ACC112 (cell line): ENCODE measurements around the gene SMOC2.

Source experiments
- H2AFZ ChIP-seq: fragments of 200-600 bp; sonication (generic); one replicate; pipeline ENCODE4 v1.6.0; 2017; ENCODE audit warnings: antibody characterized with exemption, low read length; ENCODE audit not compliant: unreplicated experiment
- H3K27ac ChIP-seq: fragments of 200-600 bp; sonication (generic); 2 replicates; pipeline ENCODE4 v1.5.1; 2014; ENCODE audit warnings: low read depth, mild to moderate bottlenecking, antibody characterized with exemption, low read length, moderate library complexity
- H3K27me3 ChIP-seq: fragments of 200-600 bp; sonication (generic); 2 replicates; pipeline ENCODE4 v1.6.1; 2014; ENCODE audit warnings: mild to moderate bottlenecking, antibody characterized with exemption, low read length, moderate library complexity, mixed read lengths; ENCODE audit not compliant: insufficient read depth
- H3K36me3 ChIP-seq: fragments of 200-600 bp; sonication (generic); 2 replicates; pipeline ENCODE4 v1.6.1; 2016; ENCODE audit warnings: mild to moderate bottlenecking, antibody characterized with exemption, low read length, moderate library complexity, mixed read lengths; ENCODE audit not compliant: insufficient read depth
- H3K4me1 ChIP-seq: fragments of 200-600 bp; sonication (generic); one replicate; pipeline ENCODE4 v1.6.1; 2016; ENCODE audit warnings: low read length, mixed read lengths; ENCODE audit not compliant: insufficient read depth, unreplicated experiment, control insufficient read depth
- H3K4me3 ChIP-seq: fragments of 200-600 bp; sonication (generic); 2 replicates; pipeline ENCODE4 v1.5.1; 2014; ENCODE audit warnings: mild to moderate bottlenecking, low read depth, low read length
- H3K79me2 ChIP-seq: fragments of 200-600 bp; sonication (generic); one replicate; pipeline ENCODE4 v1.6.0; 2016; ENCODE audit warnings: low read length; ENCODE audit not compliant: control insufficient read depth, unreplicated experiment, insufficient read depth

Gene SMOC2

DNA sequence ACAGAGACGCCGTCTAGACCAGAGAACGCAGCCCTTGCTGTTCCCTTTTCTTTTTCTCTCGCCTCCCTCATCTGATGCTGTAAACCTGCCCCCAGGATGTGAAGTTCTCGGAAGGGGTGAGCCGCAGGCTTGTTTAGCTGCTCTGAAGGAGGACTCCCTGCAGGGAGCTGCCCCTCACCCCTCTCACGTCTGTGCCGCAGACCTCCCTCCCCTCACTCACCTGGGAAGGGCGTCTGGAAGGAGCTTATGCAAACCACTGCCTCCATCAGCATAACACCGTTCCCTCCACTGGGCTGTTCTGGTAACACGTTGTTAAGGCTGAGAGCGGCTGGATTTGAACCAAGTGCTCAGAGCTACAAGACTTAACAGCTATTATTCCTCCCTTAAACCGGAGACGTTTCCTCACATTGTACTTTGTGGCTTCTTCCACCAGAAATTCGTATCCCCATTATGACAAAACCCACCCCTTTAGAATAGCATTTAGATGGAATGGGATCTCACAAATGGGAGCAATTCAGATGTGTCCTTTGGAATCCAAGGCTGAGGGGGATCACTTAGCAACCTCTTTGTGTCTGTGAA, 99.8 kb downstream of the SMOC2 start:
- Histone ChIP-seq H3K36me3 (no peaks in the 10 kb centered on the region), H2AFZ (no peak overlapping the region), H3K27me3 (no peaks in the 10 kb centered on the region), H3K27ac (no peak overlapping the region), H3K4me3 (no peak overlapping the region), H3K4me1 (peaks cover 19% of the 10 kb centered on the region), H3K79me2 (no peaks in the 10 kb centered on the region)

DNA sequence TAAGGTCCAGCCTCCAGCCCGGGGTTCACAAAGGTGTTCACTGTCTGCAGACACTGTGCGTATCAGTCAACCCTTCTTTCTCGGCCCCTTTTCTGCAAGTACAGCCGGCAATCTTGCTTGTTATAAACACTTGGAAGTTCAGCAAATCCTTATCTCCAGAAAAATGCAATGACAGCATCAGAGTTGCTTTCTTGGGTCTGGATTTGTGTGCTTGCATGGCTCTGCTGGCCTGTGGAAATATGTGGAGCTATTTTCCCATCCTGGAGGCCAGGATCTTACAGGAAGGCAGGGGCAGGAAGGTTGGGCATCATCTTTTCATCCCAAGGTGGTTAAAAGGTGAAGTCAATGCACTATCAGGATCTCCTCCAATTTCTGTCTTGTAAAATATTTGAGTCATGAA, 100.3 kb downstream of the SMOC2 start:
- Histone ChIP-seq H3K36me3 (no peaks in the 10 kb centered on the region), H2AFZ (no peak overlapping the region), H3K27ac (no peak overlapping the region), H3K79me2 (no peaks in the 10 kb centered on the region), H3K4me1 (peaks cover 21% of the 10 kb centered on the region), H3K4me3 (no peak overlapping the region), H3K27me3 (no peaks in the 10 kb centered on the region)

DNA sequence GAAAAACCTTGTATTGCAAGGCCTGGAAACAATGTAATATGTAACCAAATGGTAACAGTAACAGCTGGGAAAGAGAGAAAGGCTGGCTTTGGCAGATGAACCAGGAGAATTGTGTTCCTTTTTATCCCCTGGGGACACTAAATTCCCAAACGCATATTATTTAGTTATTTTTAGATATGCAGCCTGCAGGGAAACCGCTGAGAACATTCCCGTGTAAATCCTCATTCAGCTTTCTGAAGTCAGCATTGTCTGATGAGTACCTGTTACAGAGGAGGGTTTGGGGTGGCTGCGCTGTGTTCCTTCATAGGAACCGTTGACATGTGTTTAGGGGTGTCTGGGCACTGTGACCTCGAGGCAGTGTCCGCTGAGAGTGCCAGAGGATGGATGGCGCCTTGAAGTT, 101.3 kb downstream of the SMOC2 start:
- Histone ChIP-seq H3K27ac (no peak overlapping the region), H3K27me3 (no peaks in the 10 kb centered on the region), H3K36me3 (no peaks in the 10 kb centered on the region), H2AFZ (no peak overlapping the region), H3K79me2 (no peaks in the 10 kb centered on the region), H3K4me3 (no peak overlapping the region), H3K4me1 (peaks cover 23% of the 10 kb centered on the region)

DNA sequence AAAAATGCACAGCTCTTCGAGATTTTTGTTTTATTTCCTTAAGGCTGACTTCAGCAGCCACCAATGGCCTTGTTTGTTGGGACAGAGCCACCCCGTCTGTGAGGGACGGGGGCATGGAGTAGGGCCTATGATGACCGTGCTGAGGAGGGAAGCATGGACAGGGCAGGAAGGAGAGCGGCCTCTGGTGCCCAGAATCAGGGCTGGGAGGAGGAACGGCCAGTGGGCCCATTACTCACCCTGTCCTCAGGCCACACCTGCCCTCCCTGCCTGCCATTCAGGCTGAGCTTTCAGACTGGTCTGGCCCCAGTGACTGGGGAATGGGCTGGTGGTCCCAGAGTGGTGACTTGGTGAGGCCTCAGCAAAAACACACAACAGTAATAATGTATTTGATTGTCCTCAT, 104.4 kb downstream of the SMOC2 start:
- Histone ChIP-seq H3K79me2 (no peaks in the 10 kb centered on the region), H2AFZ (no peak overlapping the region), H3K4me1 (peaks cover 23% of the 10 kb centered on the region), H3K27me3 (no peaks in the 10 kb centered on the region), H3K27ac (peak overlapping the region; percentile 62), H3K4me3 (no peak overlapping the region), H3K36me3 (no peaks in the 10 kb centered on the region)

DNA sequence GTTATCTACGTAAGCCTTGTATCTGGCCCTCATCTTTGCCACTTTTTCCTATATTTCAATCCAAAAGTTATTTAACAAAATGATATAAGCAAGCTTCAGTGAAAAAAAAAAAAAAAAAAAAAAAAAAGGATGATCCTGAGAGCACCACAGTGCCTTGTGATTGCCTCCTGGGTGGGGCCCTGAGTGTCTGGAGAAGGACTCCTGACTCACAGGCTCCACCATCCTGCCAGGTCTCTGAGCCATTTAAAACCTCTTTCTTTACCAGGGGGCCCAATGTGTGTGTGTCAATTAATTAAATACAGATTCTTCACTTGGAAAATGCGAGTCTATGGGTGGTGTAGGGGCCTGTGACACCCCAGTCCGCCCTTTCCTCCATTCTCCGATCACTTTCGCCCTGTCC, 105.2 kb downstream of the SMOC2 start:
- Histone ChIP-seq H3K4me3 (no peak overlapping the region), H3K36me3 (no peaks in the 10 kb centered on the region), H3K27ac (peak overlapping the region; percentile 62), H3K27me3 (no peaks in the 10 kb centered on the region), H2AFZ (no peak overlapping the region), H3K79me2 (no peaks in the 10 kb centered on the region), H3K4me1 (peaks cover 23% of the 10 kb centered on the region)

DNA sequence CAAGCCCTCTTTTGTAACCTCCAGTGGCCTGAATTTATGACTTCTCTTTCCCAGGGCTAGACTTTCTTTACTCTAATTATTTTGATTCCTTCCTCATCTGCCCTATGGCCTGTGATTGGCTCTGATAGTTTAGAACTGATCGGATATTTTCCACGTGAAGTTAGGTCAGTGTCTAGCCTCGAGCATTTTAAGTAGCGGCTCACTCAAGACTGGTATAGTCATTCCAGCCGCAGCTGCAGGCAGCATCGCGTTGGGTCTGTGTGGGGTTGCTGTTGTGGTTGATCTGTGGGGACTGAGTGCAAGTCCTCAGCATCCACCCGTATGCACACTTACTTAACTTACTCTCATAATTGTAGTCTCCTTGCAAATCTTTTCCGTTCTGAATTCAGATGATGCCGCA, 105.7 kb downstream of the SMOC2 start:
- Histone ChIP-seq H2AFZ (no peak overlapping the region), H3K36me3 (no peaks in the 10 kb centered on the region; the same call in 1 of the 2 replicates), H3K4me3 (no peak overlapping the region), H3K27me3 (no peaks in the 10 kb centered on the region), H3K27ac (0 out of 2 replicates have a peak overlapping the region, but pooled peaks have one; percentile 62), H3K79me2 (no peaks in the 10 kb centered on the region), H3K4me1 (peaks cover 18% of the 10 kb centered on the region)

DNA sequence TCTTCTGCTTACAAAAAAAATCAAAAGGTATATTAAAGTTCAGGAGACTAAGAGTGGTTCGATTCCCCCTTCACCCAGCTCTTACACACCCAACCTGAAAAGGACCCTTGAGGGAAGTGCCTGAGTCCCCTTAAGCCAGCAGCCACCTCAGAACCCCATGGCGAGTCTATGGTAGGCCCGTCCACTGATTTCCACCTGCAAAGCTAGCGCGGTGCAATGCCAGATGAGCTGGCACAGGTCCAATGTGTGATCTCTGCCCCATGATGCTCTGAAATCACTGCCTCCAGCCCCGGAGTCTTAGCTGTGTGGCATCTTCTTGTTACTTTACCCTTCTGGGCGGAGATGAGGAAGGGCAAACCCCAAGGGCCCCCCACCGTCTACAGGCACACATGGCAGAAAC, 109.3 kb downstream of the SMOC2 start:
- Histone ChIP-seq H2AFZ (no peak overlapping the region), H3K4me1 (peaks cover 8% of the 10 kb centered on the region), H3K27ac (no peak overlapping the region), H3K36me3 (no peaks in the 10 kb centered on the region; the same call in 1 of the 2 replicates), H3K4me3 (no peak overlapping the region), H3K79me2 (no peaks in the 10 kb centered on the region), H3K27me3 (no peaks in the 10 kb centered on the region)

DNA sequence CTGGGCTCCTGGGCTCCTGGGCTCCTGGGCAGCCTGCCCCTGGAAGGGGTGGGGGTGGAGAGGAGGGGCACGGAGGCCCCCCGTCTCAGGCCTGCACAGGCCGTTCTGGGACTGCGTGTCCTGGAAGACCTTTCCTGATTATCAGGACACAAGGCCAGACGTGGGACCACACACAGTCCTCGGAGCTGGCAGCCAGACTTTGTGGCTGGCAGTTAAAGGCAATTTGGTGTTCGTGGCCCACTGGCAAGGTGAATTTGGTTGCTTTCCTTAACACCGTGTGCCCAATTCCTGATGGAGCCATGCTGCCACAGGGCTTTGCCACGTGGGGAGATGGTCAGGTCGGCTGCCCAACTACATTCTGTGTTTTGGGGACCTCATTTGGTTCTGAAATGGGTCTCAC, 113.5 kb downstream of the SMOC2 start:
- no peak overlapping the region for H2AFZ ChIP-seq
- H3K27me3 ChIP-seq, result no peaks in the 10 kb centered on the region
- H3K27ac ChIP-seq, result no peak overlapping the region
- H3K4me1 ChIP-seq, result peaks cover 4% of the 10 kb centered on the region
- H3K4me3 ChIP-seq, result no peak overlapping the region
- H3K79me2 ChIP-seq, result no peaks in the 10 kb centered on the region
- H3K36me3 ChIP-seq, result no peaks in the 10 kb centered on the region; the same call in 1 of the 2 replicates

DNA sequence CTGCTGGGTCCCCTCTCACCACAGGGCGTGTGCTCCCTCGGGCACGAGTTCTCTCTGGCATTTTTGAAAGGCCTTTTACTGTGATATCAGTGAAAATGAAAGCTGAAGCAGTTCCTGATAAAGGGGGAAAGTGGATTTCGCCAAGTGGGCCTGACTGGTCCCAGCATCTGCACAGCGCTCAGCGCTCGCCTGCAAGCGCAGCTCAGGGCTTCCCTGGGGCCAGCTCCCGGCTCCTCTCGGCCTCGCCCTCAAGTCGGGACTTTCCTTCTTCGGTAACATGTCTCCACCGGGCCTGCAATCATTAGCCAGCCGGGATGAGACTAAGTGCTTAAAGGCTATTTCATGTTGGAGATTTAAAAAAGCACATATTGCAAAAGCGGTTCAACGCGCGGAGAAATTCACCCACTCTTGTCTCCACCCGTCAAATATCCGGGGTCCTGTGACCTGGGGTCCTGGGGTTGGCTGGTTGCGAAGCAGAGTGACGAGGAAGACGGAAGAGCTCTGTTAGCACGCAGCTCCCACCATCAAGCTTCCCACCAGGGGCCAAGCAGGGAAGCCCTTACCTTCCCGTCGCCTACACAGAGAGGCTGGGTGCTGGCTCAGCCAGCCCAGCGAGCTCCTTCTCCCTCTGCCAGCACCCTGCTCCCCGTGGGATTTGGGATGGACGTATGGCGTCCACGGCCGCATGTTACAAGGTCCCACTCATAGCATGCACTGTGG, 114.1 kb downstream of the SMOC2 start:
- H3K79me2 ChIP-seq, result no peaks in the 10 kb centered on the region
- H3K36me3 ChIP-seq, result no peaks in the 10 kb centered on the region; the same call in 1 of the 2 replicates
- no peak overlapping the region for H2AFZ ChIP-seq
- no peak overlapping the region for H3K4me3 ChIP-seq
- H3K27ac ChIP-seq, result no peak overlapping the region
- peaks cover 10% of the 10 kb centered on the region for H3K4me1 ChIP-seq
- H3K27me3 ChIP-seq, result no peaks in the 10 kb centered on the region

DNA sequence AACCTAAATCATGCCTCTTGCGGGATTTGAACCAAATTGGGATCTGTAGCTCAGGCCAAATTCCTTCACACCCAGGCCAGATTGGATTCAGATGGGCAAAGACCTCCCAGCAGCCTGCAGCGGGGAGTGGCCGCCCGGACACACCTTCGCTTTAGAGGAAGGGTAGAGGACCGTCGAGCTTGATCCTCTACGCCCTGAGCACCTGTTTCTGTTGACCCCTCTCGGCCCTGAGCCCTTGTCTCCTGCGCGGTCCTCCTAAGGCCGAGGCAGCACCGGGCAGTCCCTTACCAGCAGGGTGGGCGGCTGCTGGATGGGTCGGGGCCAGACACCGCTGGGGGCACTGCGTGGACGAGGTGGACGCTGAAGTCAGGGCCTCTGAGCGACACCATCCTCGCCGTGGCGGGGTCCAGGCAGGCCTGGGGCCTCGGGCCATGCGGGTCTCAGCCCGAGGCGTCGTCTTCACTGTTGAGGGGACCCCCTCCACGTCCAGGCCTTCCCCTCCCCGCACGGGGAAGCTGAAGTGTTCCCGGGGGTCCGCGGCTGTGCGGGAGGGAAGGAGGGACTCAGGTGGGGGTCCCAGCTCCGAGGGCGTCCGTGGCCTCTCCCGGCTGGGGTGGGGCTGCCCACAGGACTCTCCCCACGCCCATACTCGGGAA, 114.8 kb downstream of the SMOC2 start:
- Histone ChIP-seq H3K27me3 (no peaks in the 10 kb centered on the region), H2AFZ (no peak overlapping the region), H3K27ac (no peak overlapping the region), H3K4me3 (no peak overlapping the region), H3K79me2 (no peaks in the 10 kb centered on the region), H3K4me1 (peaks cover 12% of the 10 kb centered on the region), H3K36me3 (no peaks in the 10 kb centered on the region; the same call in 1 of the 2 replicates)

DNA sequence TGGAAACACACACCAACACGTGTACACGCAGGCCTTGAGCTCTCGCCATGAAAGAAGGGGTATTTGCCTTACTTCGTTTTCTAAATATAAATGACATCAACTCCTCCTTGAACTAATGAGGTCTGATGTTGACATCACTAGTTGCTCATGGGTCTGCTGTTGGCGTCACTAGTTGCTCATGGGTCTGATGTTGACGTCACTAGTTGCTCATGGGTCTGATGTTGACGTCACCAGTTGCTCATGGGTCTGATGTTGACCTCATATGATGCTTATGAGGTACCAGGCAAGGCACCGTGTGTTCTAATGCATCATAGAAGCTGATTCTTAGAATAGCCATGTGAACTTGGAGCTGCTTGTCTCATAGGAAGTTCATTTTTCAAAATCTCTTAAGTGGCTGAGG, 116.5 kb downstream of the SMOC2 start:
- peaks cover 2% of the 10 kb centered on the region; the same call in 1 of the 2 replicates for H3K36me3 ChIP-seq
- H3K4me1 ChIP-seq, result peaks cover 15% of the 10 kb centered on the region
- H3K27me3 ChIP-seq, result no peaks in the 10 kb centered on the region
- H3K79me2 ChIP-seq, result no peaks in the 10 kb centered on the region
- no peak overlapping the region for H3K4me3 ChIP-seq
- no peak overlapping the region for H3K27ac ChIP-seq
- H2AFZ ChIP-seq, result no peak overlapping the region
